Testis (tissue), 3 donors: ENCODE data around the gene SMAD6. TPM values are rescaled to one million over a fixed set of nuclear protein-coding genes. Genes with fewer than 3 reads are reported as not detected.

Experiments used
- DNase-seq: peaks from one replicate; pipeline ENCODE4 v3.0.0-alpha.2; 2019
- H3K27ac ChIP-seq, 2 donors: fragments of 200-600 bp; sonication (generic); one replicate each; pipeline ENCODE4 v1.5.1; 2019
- H3K27me3 ChIP-seq: fragments of 200-600 bp; sonication (generic); one replicate; pipeline ENCODE4 v1.5.1; 2019
- H3K36me3 ChIP-seq: fragments of 200-600 bp; sonication (generic); one replicate; pipeline ENCODE4 v1.5.1; 2017; ENCODE audit warnings: low read depth; ENCODE audit errors: missing control alignments
- H3K4me1 ChIP-seq: fragments of 200-600 bp; sonication (generic); one replicate; pipeline ENCODE4 v1.5.1; 2019
- H3K4me3 ChIP-seq, 2 donors: fragments of 200-600 bp; sonication (generic); one replicate each; pipeline ENCODE4 v1.5.1; 2017 to 2019
- H3K9me3 ChIP-seq: fragments of 200-600 bp; sonication (generic); one replicate; pipeline ENCODE4 v1.5.1; 2017
- CTCF ChIP-seq, 3 experiments: fragments of 450-650 bp in 2 of 3; fragments of 200-600 bp in 1 of 3; sonication (generic) in 1 of 3; IDR thresholded peaks; one replicate each; pipeline ENCODE4 v1.5.1; 2016 to 2019; ENCODE audit warnings: antibody characterized with exemption in 3 of 3, mild to moderate bottlenecking in 2 of 3, moderate library complexity in 1 of 3
- POLR2A ChIP-seq: fragments of 450-650 bp; IDR thresholded peaks from one replicate; pipeline ENCODE4 v1.6.1; 2017; ENCODE audit warnings: antibody characterized with exemption, mild to moderate bottlenecking, moderate library complexity
- WGBS, 2 donors: methylation state at CpG; one replicate each; pipeline ENCODE4 v1.1.5; 2018; 5-methylcytosine and 5-hydroxymethylcytosine counted together
- intact Hi-C: fragments of 100-400 bp; cut with DNase I; formaldehyde crosslinking; loops from one replicate; pipeline ENCODE4 v1.15.1; 2023; ENCODE audit warnings: low total_unique reads
- polyA plus RNA-seq: library from polyadenylated mRNA; stranded (reverse); fragments of 350-450 nt; fragmentation: Illumina TruSeq; extraction: RNeasy Lipid Tissue Mini Kit (QIAGEN cat#74804); gene quantifications from one replicate; pipeline ENCODE4 v1.2.3, GENCODE V29; 2014; ENCODE audit warnings: low read depth, low replicate concordance; ENCODE audit not compliant: insufficient read depth
- total RNA-seq, 2 donors: library from RNA; depleted of rRNA; stranded (reverse); fragments of >200 nt; gene quantifications; one replicate each; pipeline ENCODE4 v1.2.3, GENCODE V29; 2016

SMAD6 gene
- total and polyA plus RNA-seq, 3 donors from 2014 or later: 3.2 to 19.4 (median 17.5) TPM

GRCh38 chr15:66777054-66777453 lies 75.0 kb downstream of the SMAD6 start:
- no peak overlapping the region for H3K27ac ChIP-seq
- H3K27me3 ChIP-seq: no peaks in the 10 kb centered on the region
- intact Hi-C loops: loop anchor here (5.0 to 10.0 kb wide), 2 partner anchors 72 to 175 kb away; partner anchors contain the start of gene SMAD6
- H3K4me3 ChIP-seq: no peak overlapping the region
- no peaks in the 10 kb centered on the region for H3K9me3 ChIP-seq
- no peak for DNase-seq
- TF ChIP-seq CTCF (IDR thresholded peaks at IDR 0.05): no peak
- no peak for TF ChIP-seq POLR2A
- no peaks in the 10 kb centered on the region for H3K36me3 ChIP-seq
- 86 to 93% methylated on average over 5 to 6 of the region's 6 CpGs for WGBS, 2 donors
- H3K4me1 ChIP-seq: peaks cover 18% of the 10 kb centered on the region

DNA sequence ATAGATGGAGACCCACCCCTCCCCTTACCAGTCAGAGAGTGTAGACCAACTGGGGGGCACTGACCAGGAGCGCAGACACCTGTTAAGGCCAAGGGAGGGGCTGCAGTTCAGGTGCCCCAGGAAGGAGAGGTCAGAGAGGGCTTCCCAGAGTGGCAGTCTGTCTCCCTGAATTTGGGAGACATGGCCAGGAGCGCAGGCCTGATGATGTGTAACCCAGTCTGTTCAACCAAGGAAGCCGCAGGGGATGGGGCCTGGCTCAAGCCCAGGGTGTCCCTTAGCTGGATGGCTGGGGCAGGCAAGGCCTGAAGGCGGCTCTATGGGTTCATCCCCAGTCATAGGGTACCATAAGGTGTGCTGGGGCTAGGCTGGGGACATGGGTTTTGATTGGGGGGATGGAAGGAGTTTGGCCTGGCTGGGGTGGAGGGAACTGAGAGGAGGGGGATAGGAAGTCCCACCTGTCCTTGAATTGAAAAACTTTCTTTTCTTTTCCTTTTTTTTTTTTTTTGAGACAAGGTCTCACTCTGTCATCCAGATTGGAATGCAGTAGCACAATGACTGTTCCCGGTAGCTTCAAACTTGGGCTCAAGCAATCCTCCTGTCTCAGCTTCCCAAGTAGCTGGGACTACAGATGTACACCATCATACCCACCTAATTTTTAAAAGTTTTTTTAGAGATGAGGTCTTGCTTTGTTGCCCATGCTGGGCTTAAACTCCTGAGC lies 75.7 kb downstream of the SMAD6 start:
- no peak for DNase-seq
- intact Hi-C loops: loop anchor here (5.0 to 10.0 kb wide), 2 partner anchors 73 to 175 kb away; partner anchors contain the start of gene SMAD6
- Histone ChIP-seq H3K27me3 (no peaks in the 10 kb centered on the region), H3K9me3 (no peaks in the 10 kb centered on the region), H3K27ac (no peak overlapping the region), H3K36me3 (no peaks in the 10 kb centered on the region), H3K4me3 (no peak overlapping the region), H3K4me1 (peaks cover 17% of the 10 kb centered on the region)
- TF ChIP-seq CTCF (IDR thresholded peaks at IDR 0.05) (no peak), POLR2A (no peak)
- WGBS, 2 donors: 88 to 98% methylated on average over 5 of the region's 5 CpGs

GRCh38 chr15:66778314-66778665 lies 76.3 kb downstream of the SMAD6 start:
- no peak overlapping the region for H3K4me3 ChIP-seq
- no peak for DNase-seq
- intact Hi-C loops: loop anchor here (5.0 to 10.0 kb wide), 2 partner anchors 73 to 176 kb away; partner anchors contain the start of gene SMAD6
- 77% methylated on average over 1 of the region's 1 CpG; no CpG with 5 or more reads in 1 of the 2 donors for WGBS, 2 donors
- no peaks in the 10 kb centered on the region for H3K9me3 ChIP-seq
- no peaks in the 10 kb centered on the region for H3K27me3 ChIP-seq
- peaks cover 12% of the 10 kb centered on the region for H3K4me1 ChIP-seq
- H3K27ac ChIP-seq: no peak overlapping the region
- no peaks in the 10 kb centered on the region for H3K36me3 ChIP-seq
- TF ChIP-seq POLR2A (no peak), CTCF (IDR thresholded peaks at IDR 0.05) (no peak)

GRCh38 chr15:66778716-66779115 lies 76.7 kb downstream of the SMAD6 start:
- no peak for DNase-seq

More at GRCh38 chr15:66778716-66779115, 76.7 kb downstream of the SMAD6 start:
- intact Hi-C loops: loop anchor here (5.0 to 10.0 kb wide), 2 partner anchors 74 to 176 kb away; partner anchors contain the start of gene SMAD6
- H3K27me3 ChIP-seq: no peaks in the 10 kb centered on the region
- H3K9me3 ChIP-seq: no peaks in the 10 kb centered on the region
- H3K4me1 ChIP-seq: peaks cover 8% of the 10 kb centered on the region
- no peak overlapping the region for H3K27ac ChIP-seq
- TF ChIP-seq POLR2A: no peak
- TF ChIP-seq CTCF (IDR thresholded peaks at IDR 0.05): no peak
- 86 to 96% methylated on average over 3 to 8 of the region's 8 CpGs for WGBS, 2 donors
- H3K4me3 ChIP-seq: no peak overlapping the region
- no peaks in the 10 kb centered on the region for H3K36me3 ChIP-seq
